Astrocyte (in vitro differentiated cells and primary cell): ENCODE measurements around the gene SERF2. TPM values are rescaled to one million over a fixed set of nuclear protein-coding genes. Genes with fewer than 3 reads are reported as not detected.

Experiments used
- DNase-seq: peaks from one replicate; pipeline ENCODE4 v3.0.0-alpha.2; 2010; ENCODE audit warnings: low read depth
- FAIRE-seq: peaks from 2 replicates; lab custom pipeline; 2011; peaks lifted over from hg19 to GRCh38; lab: Jason Lieb, UNC
- H2AFZ ChIP-seq: 2 replicates; pipeline ENCODE4 v1.6.0; 2012; ENCODE audit warnings: low read depth, low read length, inconsistent platforms
- H3K27ac ChIP-seq: 2 replicates; pipeline ENCODE4 v1.5.1; 2011; ENCODE audit warnings: low read depth, low read length, inconsistent platforms
- H3K27me3 ChIP-seq: 2 replicates; pipeline ENCODE4 v1.6.0; 2011; ENCODE audit warnings: low read length, inconsistent platforms; ENCODE audit not compliant: insufficient read depth
- H3K36me3 ChIP-seq: 2 replicates; pipeline ENCODE4 v1.5.1; 2011; ENCODE audit warnings: low read length, inconsistent platforms; ENCODE audit not compliant: insufficient read depth
- H3K4me1 ChIP-seq: 2 replicates; pipeline ENCODE4 v1.5.1; 2011; ENCODE audit warnings: low read length, inconsistent platforms; ENCODE audit not compliant: insufficient read depth
- H3K4me2 ChIP-seq: 2 replicates; pipeline ENCODE4 v1.6.0; 2012; ENCODE audit warnings: low read length, inconsistent platforms
- H3K4me3 ChIP-seq: 2 replicates; pipeline ENCODE4 v1.5.1; 2011; ENCODE audit warnings: low read depth, mild to moderate bottlenecking, low read length, inconsistent platforms; ENCODE audit not compliant: insufficient read depth
- H3K79me2 ChIP-seq: 2 replicates; pipeline ENCODE4 v1.6.0; 2012; ENCODE audit warnings: mild to moderate bottlenecking, low read length, inconsistent platforms; ENCODE audit not compliant: insufficient read depth
- H3K9ac ChIP-seq: 2 replicates; pipeline ENCODE4 v1.6.0; 2012; ENCODE audit warnings: mild to moderate bottlenecking, low read length, inconsistent platforms
- H3K9me3 ChIP-seq: 2 replicates; pipeline ENCODE4 v1.5.1; 2012; ENCODE audit warnings: low read depth, mild to moderate bottlenecking, low read length, inconsistent platforms; ENCODE audit not compliant: insufficient read depth
- H4K20me1 ChIP-seq: 2 replicates; pipeline ENCODE4 v1.6.0; 2012; ENCODE audit warnings: low read length, inconsistent platforms; ENCODE audit not compliant: insufficient read depth
- H3K27ac Mint-ChIP-seq: one replicate; pipeline ENCODE4 v1.8.0; 2021; ENCODE audit warnings: mild to moderate bottlenecking, mixed read lengths; ENCODE audit not compliant: unreplicated experiment
- H3K27me3 Mint-ChIP-seq: one replicate; pipeline ENCODE4 v1.8.0; 2021; ENCODE audit warnings: low read depth, mixed read lengths; ENCODE audit not compliant: unreplicated experiment
- H3K36me3 Mint-ChIP-seq: one replicate; pipeline ENCODE4 v1.8.0; 2021; ENCODE audit warnings: low read depth, mixed read lengths; ENCODE audit not compliant: unreplicated experiment
- H3K4me1 Mint-ChIP-seq: one replicate; pipeline ENCODE4 v1.8.0; 2021; ENCODE audit warnings: low read depth, mixed read lengths; ENCODE audit not compliant: unreplicated experiment
- H3K4me3 Mint-ChIP-seq: one replicate; pipeline ENCODE4 v1.8.0; 2021; ENCODE audit warnings: mild to moderate bottlenecking, moderate library complexity, mixed read lengths; ENCODE audit not compliant: unreplicated experiment
- H3K9me3 Mint-ChIP-seq: one replicate; pipeline ENCODE4 v1.8.0; 2021; ENCODE audit warnings: mild to moderate bottlenecking, mixed read lengths; ENCODE audit not compliant: unreplicated experiment
- CTCF ChIP-seq: IDR thresholded peaks from 2 replicates; pipeline ENCODE4 v1.5.1; 2011; ENCODE audit warnings: low read depth, mild to moderate bottlenecking, inconsistent platforms, low read length, moderate library complexity; ENCODE audit not compliant: insufficient read depth
- EZH2 ChIP-seq: IDR thresholded peaks from 2 replicates; pipeline ENCODE4 v1.6.1; 2012; ENCODE audit warnings: mild to moderate bottlenecking, low read length, inconsistent platforms; ENCODE audit not compliant: insufficient read depth
- total RNA-seq: library from RNA; stranded (reverse); gene quantifications from 2 replicates; pipeline ENCODE4 v1.2.1, GENCODE V29; 2021

SERF2 gene
- total RNA-seq, 1 donor from 2014 or later, result 933 TPM

- peak overlapping the region; percentile 63 for H3K27ac Mint-ChIP-seq
- DNase-seq, result no peak
- Histone ChIP-seq H3K27ac (no peak overlapping the region), H3K4me1 (peaks cover 35% of the 10 kb centered on the region), H2AFZ (no peak overlapping the region), H3K9ac (no peak overlapping the region), H3K36me3 (peaks cover 26% of the 10 kb centered on the region), H3K79me2 (peaks cover 49% of the 10 kb centered on the region), H3K27me3 (no peaks in the 10 kb centered on the region), H3K4me3 (no peak overlapping the region), H3K9me3 (no peaks in the 10 kb centered on the region), H3K4me2 (no peak overlapping the region), H4K20me1 (peaks cover 50% of the 10 kb centered on the region)
- no peak overlapping the region for H3K4me3 Mint-ChIP-seq
- H3K4me1 Mint-ChIP-seq, result peaks cover 61% of the 10 kb centered on the region
- no peak for TF ChIP-seq EZH2
- TF ChIP-seq CTCF, result no peak
- FAIRE-seq, result no peak
- peaks cover 32% of the 10 kb centered on the region for H3K36me3 Mint-ChIP-seq
- peaks cover 2% of the 10 kb centered on the region for H3K9me3 Mint-ChIP-seq
- H3K27me3 Mint-ChIP-seq, result no peaks in the 10 kb centered on the region
Observed at GRCh38 chr15:43796566-43796965, 4.4 kb downstream of the SERF2 start.

- H3K27ac Mint-ChIP-seq, result peak overlapping the region; percentile 83
- TF ChIP-seq EZH2 (no peak), CTCF (no peak)
- H3K9ac ChIP-seq, result no peak overlapping the region
- H3K4me3 ChIP-seq, result no peak overlapping the region
- peaks cover 33% of the 10 kb centered on the region for H3K36me3 ChIP-seq
- H3K27ac ChIP-seq, result no peak overlapping the region
- H3K9me3 ChIP-seq, result no peaks in the 10 kb centered on the region
- H3K4me1 ChIP-seq, result peaks cover 24% of the 10 kb centered on the region
- H3K4me3 Mint-ChIP-seq, result peak overlapping the region; percentile 100
- H3K9me3 Mint-ChIP-seq, result peaks cover 2% of the 10 kb centered on the region
- peaks cover 31% of the 10 kb centered on the region for H3K79me2 ChIP-seq
- FAIRE-seq (no peak), DNase-seq (no peak)
- no peak overlapping the region for H3K4me2 ChIP-seq
- peaks cover 32% of the 10 kb centered on the region for H3K36me3 Mint-ChIP-seq
- no peak overlapping the region for H2AFZ ChIP-seq
- peaks cover 34% of the 10 kb centered on the region for H4K20me1 ChIP-seq
- no peaks in the 10 kb centered on the region for H3K27me3 ChIP-seq
- peaks cover 54% of the 10 kb centered on the region for H3K4me1 Mint-ChIP-seq
- no peaks in the 10 kb centered on the region for H3K27me3 Mint-ChIP-seq
Observed at GRCh38 chr15:43799209-43799944, 7.3 kb downstream of the SERF2 start.

GRCh38 chr15:43799945-43800285 lies 7.8 kb downstream of the SERF2 start, which contains the start of gene SERINC4:
Gene SERINC4 (minus strand): TSS chr15:43800220. CDS start chr15:43799986, 234 bp downstream.
- Mint-ChIP-seq H3K27ac (peak within 1 kb of the TSS; percentile 99), H3K36me3 (peaks cover 28% of the 10 kb centered on the region), H3K9me3 (peaks cover 2% of the 10 kb centered on the region), H3K4me3 (peak within 1 kb of the TSS; percentile 100), H3K4me1 (peaks cover 49% of the 10 kb centered on the region), H3K27me3 (no peaks in the 10 kb centered on the region)
- H3K27me3 ChIP-seq, result no peaks in the 10 kb centered on the region
- H3K27ac ChIP-seq, result peak within 1 kb of the TSS; percentile 71
- peaks cover 29% of the 10 kb centered on the region for H4K20me1 ChIP-seq
- H3K4me1 ChIP-seq, result peaks cover 19% of the 10 kb centered on the region
- H2AFZ ChIP-seq, result peak within 1 kb of the TSS; percentile 78
- DNase-seq (no peak), FAIRE-seq (no peak)
- TF ChIP-seq EZH2 (no peak), CTCF (no peak)
- no peaks in the 10 kb centered on the region for H3K9me3 ChIP-seq
- peak within 1 kb of the TSS; percentile 100 for H3K4me3 ChIP-seq
- peak within 1 kb of the TSS; percentile 96 for H3K4me2 ChIP-seq
- peaks cover 35% of the 10 kb centered on the region for H3K36me3 ChIP-seq
- H3K9ac ChIP-seq, result peak within 1 kb of the TSS; percentile 95
- peaks cover 26% of the 10 kb centered on the region for H3K79me2 ChIP-seq
